ENCODE measurements around the gene LTBP2. TPM values are rescaled to one million over a fixed set of nuclear protein-coding genes. Genes with fewer than 3 reads are reported as not detected.

Gene LTBP2
- total and polyA plus RNA-seq, 8 donors = 2.9 to 36.2 (median 7.9) TPM

DNA sequence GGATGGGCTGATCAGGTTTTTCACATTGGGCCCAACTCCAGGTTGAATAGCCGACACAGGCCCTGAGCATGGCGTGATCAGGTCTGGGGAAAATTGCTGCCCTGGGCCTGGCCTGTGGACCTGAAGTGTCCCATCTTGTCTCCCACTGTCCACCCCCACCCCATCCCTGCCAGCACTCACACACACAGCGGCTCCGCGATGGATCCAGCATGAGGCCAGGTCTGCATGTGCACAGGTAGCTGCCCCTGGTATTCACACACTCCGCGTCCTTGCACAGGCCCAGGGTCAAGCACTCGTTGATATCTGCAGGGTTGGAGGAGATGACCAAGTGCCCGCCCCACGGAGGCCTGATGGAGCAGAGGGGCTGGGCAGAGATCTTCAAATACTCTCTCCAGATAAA is 79.8 kb downstream of the LTBP2 start:
- intact Hi-C loops (cut with DNase I; ENCODE audit: low total_unique reads) = no loop called here
- TF ChIP-seq POLR2AphosphoS5 (IDR thresholded peaks at IDR 0.05) (no peak), POLR2A (IDR thresholded peaks at IDR 0.05) (no peak), EP300 (IDR thresholded peaks at IDR 0.05) (no peak)
- TF ChIP-seq, protein P1, sequence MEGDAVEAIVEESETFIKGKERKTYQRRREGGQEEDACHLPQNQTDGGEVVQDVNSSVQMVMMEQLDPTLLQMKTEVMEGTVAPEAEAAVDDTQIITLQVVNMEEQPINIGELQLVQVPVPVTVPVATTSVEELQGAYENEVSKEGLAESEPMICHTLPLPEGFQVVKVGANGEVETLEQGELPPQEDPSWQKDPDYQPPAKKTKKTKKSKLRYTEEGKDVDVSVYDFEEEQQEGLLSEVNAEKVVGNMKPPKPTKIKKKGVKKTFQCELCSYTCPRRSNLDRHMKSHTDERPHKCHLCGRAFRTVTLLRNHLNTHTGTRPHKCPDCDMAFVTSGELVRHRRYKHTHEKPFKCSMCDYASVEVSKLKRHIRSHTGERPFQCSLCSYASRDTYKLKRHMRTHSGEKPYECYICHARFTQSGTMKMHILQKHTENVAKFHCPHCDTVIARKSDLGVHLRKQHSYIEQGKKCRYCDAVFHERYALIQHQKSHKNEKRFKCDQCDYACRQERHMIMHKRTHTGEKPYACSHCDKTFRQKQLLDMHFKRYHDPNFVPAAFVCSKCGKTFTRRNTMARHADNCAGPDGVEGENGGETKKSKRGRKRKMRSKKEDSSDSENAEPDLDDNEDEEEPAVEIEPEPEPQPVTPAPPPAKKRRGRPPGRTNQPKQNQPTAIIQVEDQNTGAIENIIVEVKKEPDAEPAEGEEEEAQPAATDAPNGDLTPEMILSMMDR (IDR thresholded peaks at IDR 0.05) = no peak
- 85 to 96% (median 93%) methylated on average over 5 to 10 of the region's 10 CpGs for WGBS, 5 donors

GRCh38 chr14:74531467-74531866 is 80.6 kb downstream of the LTBP2 start:
- Histone ChIP-seq H3K36me3 (no peaks in the 10 kb centered on the region), H3K4me1 (peaks cover 0 to 3% (median 0%) of the 10 kb centered on the region in 4 donors), H3K27me3 (peaks cover 0 to 6% (median 0%) of the 10 kb centered on the region in 3 donors), H3K4me3 (no peak overlapping the region), H3K27ac (no peak overlapping the region), H3K9me3 (no peaks in the 10 kb centered on the region)
- 39 to 100% (median 44%) methylated on average over 1 to 5 of the region's 5 CpGs for WGBS, 5 donors
- TF ChIP-seq EP300 (IDR thresholded peaks at IDR 0.05) (no peak), POLR2AphosphoS5 (IDR thresholded peaks at IDR 0.05) (no peak), POLR2A (IDR thresholded peaks at IDR 0.05) (no peak)
- TF ChIP-seq, protein P1 (IDR thresholded peaks at IDR 0.05) = peak in 1 of 7 experiments; percentile 7
- intact Hi-C loops (cut with DNase I; ENCODE audit: low total_unique reads) = no loop called here
- DNase-seq = peak; percentile 28 to 72

More for the DNA sequence above, 79.8 kb downstream of the LTBP2 start:
- Histone ChIP-seq H3K4me3 (no peak overlapping the region), H3K4me1 (peaks cover 0 to 3% (median 0%) of the 10 kb centered on the region in 4 donors), H3K36me3 (no peaks in the 10 kb centered on the region), H3K27ac (no peak overlapping the region), H3K27me3 (peaks cover 0 to 6% (median 0%) of the 10 kb centered on the region in 3 donors), H3K9me3 (no peaks in the 10 kb centered on the region)
- DNase-seq = no peak

DNA sequence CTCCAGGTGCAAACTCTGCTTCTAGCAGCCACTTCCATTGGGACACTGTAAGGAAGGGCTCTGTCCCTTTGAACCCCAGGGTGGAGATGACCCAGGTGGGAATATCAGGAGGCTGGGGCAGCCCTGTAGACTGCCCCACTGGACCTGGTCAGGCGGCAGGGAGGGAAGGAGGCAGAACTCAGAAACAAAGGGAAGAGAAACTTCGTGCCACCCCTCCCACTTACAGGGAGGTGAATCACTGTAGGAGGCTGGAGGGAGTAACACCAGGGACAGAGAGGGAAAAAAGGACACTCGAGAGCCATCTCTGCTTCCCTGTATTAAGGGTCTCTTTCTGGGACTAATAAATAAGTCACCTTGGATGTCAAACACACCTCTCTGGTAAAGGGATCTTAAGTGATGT is 81.0 kb downstream of the LTBP2 start:
- Histone ChIP-seq H3K27me3 (peaks cover 0 to 6% (median 0%) of the 10 kb centered on the region in 3 donors), H3K36me3 (no peaks in the 10 kb centered on the region), H3K27ac (no peak overlapping the region), H3K4me3 (no peak overlapping the region), H3K9me3 (no peaks in the 10 kb centered on the region), H3K4me1 (peaks cover 0 to 3% (median 0%) of the 10 kb centered on the region in 4 donors)
- TF ChIP-seq, protein P1 (IDR thresholded peaks at IDR 0.05) = no peak
- no peak for TF ChIP-seq POLR2A (IDR thresholded peaks at IDR 0.05)
- no peak for TF ChIP-seq EP300 (IDR thresholded peaks at IDR 0.05)
- no peak for TF ChIP-seq POLR2AphosphoS5 (IDR thresholded peaks at IDR 0.05)
- DNase-seq = no peak
- 74 to 93% (median 87%) methylated on average over 3 of the region's 3 CpGs for WGBS, 5 donors
- intact Hi-C loops (cut with DNase I; ENCODE audit: low total_unique reads) = no loop called here

DNA sequence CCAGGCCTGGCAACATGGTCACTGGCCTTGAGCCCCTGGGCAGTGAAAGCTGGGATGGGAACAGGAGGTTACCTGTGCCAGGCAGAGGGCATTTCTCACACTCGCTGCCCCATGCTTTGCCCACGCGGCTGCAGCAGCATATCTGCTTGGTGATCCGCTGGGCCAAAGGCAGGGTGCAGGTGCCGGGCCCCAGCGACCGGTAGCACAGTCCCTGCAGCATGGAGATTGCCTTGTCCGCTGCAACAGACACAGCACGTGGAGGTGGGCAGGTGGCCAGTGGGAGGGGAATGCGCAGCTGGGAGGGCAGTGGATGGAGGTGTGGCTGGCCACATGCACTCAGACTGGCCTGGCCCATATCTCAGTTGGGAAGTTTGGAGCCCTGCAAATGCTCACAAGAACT is 83.2 kb downstream of the LTBP2 start:
- Histone ChIP-seq H3K9me3 (no peaks in the 10 kb centered on the region), H3K4me1 (peaks cover 0 to 3% (median 0%) of the 10 kb centered on the region in 4 donors), H3K4me3 (no peak overlapping the region), H3K36me3 (no peaks in the 10 kb centered on the region), H3K27me3 (peaks cover 0 to 6% (median 0%) of the 10 kb centered on the region in 3 donors), H3K27ac (no peak overlapping the region)
- no peak for DNase-seq
- intact Hi-C loops (cut with DNase I; ENCODE audit: low total_unique reads) = no loop called here
- 71 to 86% (median 78%) methylated on average over 5 to 10 of the region's 10 CpGs for WGBS, 5 donors
- no peak for TF ChIP-seq POLR2A (IDR thresholded peaks at IDR 0.05)
- TF ChIP-seq POLR2AphosphoS5 (IDR thresholded peaks at IDR 0.05) = no peak
- no peak for TF ChIP-seq EP300 (IDR thresholded peaks at IDR 0.05)
- TF ChIP-seq, protein P1 (IDR thresholded peaks at IDR 0.05) = no peak

Data from stomach (tissue), 9 donors.